ENCODE data around the gene PER2.
"Not testable (repeated sequence)": the region's sequence is repeated elsewhere in the genome, so short reads cannot be mapped to it uniquely, and the experiment has no call there.

GRCh38 chr2:238310721-238311120, 22.3 kb upstream of the PER2 start:
- not testable (repeated sequence) for TF ChIP-seq CTCF (IDR thresholded peaks at IDR 0.05 in 8 of 11, conservative IDR thresholded peaks at IDR 0.05 in 3 of 11); POLR2A (IDR thresholded peaks at IDR 0.05); POLR2AphosphoS5 (IDR thresholded peaks at IDR 0.05)
